ENCODE results near the gene SAP130.
"Not testable (repeated sequence)": the region's sequence is repeated elsewhere in the genome, so short reads cannot be mapped to it uniquely, and the experiment has no call there.

Gene SAP130

DNA sequence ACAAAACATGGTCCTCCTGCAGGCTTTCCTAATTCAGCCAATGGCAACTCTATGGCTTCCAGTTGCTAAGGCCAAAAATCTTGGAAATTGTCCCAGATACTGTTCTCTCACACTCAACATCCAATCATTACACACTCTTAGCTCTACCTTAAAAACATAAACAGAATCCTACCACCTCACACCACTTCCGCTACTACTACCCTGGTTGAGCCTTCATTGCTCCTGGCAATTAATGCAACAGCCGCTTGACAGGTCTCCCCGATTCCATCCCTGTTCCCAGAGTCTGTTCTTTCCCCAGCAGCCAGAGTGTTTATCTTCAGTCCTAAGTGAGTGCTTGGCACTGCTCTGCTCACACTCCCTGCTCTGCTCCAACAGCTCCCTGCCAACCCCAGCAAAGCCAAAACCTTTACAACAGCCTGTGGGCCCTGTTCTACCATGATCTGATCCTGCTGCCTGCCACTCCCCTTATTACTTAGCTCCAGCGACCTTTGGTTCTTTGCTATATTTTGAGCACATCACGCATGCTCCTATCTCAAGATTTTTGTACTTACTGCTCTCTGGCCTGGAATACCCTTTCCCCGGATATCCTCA is 74.6 kb downstream of the SAP130 start:
- DNase-seq (ENCODE audit: low read depth) = no peak

DNA sequence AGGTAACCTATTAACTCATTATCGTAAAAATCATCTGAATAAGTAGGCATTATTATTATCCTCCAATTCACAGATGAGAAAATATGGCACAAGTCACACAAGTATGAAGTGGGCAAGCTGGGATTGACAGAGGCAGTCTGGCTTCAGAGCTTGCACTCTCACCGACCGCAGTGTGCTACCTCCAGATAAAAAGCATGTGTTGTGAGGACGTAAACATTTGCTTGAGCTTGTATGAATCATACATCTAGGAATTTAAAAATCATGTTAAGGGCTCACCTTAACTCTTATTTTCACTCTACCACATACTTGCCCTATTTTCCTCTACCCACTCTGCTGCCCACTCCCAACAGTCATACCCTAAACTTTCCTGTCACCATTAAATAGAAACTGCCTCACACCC is 76.8 kb downstream of the SAP130 start:
- DNase-seq (ENCODE audit: low read depth) = no peak

DNA sequence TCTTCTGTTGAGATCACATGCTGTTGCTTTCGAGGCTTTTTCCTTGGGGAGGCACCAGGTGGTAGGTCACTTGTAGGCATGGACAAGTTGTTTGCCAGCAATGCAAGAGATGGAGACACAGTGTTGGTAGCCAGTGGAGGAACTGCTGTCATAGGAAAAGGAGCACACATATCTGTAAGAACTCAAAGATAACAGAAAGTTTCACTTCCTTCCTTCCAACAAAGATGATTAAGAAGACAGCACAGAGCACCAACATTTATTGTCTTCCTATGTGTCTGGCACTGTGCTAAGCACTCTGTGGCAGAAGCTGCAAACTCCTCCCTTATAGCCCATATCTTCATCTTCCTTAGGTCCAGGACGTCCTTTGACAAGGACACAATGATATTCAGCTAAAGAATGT is 77.6 kb downstream of the SAP130 start:
- no peak for DNase-seq (ENCODE audit: low read depth)

DNA sequence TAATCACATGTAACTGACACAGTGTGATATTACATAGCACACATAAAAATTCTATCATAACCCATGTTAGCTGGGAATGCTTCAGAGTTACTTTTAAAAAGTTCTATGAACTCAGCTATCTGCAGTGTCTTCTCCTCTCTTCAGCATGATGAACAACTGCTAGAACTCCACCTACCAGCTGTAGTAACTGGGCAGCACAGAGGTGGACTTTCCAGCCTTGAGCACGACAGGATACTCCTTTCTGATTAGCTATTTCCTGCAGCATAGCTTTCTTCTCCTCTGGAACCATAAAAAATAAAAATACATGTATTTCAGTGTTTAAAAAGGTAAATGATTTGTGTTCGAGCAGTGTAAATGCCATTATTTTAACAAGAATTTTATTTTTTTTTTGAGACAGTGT is 82.6 kb downstream of the SAP130 start:
- no peak for DNase-seq (ENCODE audit: low read depth)

DNA sequence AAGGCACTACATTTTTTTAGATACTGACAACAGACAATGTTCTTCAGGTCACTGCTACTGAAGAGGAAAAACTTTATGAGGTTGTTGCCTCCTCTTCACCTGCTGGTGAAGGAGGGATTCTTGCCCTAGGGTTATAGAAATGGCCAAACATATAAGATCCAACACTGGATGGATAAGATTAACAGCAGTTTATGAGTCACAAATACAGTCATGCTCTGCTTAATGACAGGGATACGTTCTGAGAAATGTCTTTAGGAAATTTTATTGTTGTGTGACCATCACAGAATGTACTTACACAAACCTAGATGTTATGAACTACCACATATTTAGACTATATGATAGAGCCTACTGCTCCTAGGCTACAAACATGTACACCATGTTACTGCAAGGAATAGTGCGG is 84.7 kb downstream of the SAP130 start:
- DNase-seq (ENCODE audit: low read depth) = no peak

DNA sequence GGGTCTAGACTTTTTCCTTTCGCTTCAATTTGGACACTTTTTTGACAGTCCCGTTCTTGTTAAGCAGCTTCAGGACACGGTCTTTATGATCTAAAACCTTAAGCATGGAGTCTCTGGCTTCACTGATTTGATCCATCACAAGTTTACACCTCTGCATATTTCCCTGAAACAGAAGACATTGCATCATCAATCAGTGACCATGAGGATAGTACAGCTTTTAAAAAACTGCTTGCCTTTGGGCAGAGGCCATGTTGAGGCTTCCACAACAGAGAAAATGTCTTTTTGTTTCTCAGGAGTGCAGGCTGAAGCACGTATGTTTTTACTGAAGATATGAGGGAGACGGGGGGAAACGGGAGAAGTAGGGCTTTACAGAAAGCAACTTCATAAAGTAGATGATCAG is 85.9 kb downstream of the SAP130 start:
- no peak for DNase-seq (ENCODE audit: low read depth)

DNA sequence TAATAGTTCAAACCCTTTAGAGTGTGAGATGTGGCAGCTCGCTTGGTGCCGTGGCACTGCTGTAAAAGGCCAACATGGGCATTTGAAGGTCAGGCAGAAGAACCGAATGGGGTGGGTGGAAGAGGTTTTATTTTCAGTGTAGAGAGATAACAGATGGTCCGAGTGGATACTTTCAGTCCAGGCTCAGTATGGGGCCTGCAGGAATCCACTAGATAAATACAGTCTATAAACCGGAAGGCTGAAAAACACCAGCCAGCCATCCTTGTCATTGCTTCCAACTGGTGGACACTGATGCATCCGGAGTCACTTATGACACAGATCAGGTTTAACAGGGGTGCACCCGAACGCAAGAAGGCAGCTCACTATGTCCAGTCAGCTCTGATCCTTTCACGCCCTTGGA is 86.4 kb downstream of the SAP130 start:
- no peak for DNase-seq (ENCODE audit: low read depth)

DNA sequence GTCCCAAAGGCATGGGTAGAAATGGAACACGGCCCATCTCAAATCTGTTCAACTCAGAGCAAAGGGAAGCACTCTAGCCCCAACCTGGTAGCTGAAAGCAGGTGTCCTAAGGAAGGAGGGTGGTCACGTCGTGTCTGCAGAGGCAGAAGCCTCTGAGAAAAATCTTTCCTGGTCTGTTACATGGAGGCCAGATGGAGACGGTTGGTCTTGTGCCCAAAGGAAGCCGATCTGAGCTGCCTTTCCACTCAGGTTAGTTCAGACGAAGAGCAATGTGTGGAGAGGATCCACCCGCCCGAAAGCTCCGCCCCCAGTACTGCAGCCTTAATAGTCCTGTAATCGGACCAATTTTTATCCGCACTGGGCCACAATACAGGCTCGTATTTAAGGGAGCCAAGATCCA is 87.2 kb downstream of the SAP130 start:
- DNase-seq (ENCODE audit: low read depth) = no peak

DNA sequence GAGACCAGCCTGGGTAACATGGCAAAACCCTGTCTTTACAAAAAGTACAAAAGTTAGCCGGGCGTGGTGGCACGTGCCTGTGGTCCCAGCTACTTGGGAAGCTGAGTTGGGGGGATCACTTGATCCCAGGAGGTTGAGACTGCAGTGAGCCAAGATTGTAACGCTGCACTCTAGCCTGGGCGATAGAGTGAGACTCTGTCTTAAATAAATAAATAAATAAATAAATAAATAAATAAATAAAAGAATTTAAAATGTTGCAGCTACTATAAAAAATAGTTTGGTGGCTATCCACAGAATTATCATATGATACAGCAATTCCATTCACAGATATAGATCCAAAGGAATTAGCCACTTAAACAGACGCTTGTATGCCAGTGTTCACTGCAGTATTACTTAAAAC is 92.5 kb downstream of the SAP130 start:
- no peak for DNase-seq (ENCODE audit: low read depth)

DNA sequence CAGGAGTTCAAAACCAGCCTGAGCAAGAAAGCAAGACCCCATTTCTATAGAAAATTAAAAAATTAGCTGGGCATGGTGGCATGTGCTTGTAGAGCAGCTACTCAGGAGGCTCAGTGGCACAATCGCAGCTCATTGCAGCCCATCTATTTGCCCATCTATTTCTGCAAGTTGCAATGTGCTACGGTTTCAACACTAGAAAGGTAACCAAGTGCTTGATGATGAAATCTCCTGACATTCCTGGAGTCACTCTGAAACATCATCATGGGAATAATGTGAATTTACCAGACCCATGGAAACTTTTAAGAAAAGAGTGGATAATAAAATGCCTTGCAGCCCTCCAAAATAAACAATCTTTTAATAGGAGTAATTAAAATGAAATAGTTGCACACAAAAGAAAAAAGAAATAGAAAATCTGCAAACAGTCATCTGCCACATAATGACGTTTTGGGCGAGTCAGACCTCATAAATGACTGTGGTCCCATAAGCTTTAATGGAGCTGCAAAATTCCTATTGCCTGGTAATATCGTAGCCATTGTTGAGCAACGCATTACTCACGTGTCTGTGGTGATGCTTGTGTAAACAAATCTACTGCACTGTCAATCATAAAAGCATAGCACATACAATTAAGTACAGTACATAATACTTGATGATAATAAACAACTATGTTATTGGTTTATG is 95.5 kb downstream of the SAP130 start:
- peak; percentile 81 for DNase-seq (ENCODE audit: low read depth)

DNA sequence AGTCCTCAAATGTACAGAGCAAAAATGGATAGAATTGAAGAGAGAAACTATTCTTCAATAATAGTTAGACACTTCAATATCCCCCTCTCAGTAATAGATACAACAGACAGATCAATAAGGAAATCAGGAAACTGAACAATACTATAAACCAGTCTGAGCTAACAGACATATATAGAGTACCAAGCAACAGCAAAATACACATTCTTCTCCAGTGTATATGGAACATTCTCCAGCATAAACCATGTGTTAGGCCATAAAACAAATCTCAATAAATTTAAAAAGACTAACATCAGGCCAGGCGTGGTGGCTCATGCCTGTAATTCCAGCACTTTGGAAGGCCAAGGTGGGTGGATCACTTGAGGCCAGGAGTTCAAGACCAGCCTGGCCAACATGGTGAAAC is 98.4 kb downstream of the SAP130 start:
- DNase-seq (ENCODE audit: low read depth) = no peak

DNA sequence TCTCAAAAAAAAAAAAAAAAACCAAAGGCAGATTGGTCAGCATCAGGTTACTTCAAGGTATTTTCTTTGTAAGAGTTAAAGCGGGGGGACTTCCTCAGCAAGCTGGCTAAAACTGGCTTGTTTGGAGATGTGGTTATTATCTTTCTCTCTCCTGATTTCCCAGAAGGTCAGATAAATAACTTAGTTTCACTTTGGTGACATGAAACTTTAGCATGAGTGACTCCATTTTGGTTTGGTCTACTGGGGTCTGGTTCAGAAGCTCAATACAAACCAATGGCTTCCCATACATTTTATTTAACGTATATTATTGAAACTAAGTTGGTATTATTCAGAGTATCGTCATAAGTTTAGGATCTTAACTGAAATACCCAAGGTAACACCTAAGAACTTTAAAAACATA is 100.5 kb downstream of the SAP130 start:
- no peak for DNase-seq (ENCODE audit: low read depth)

DNA sequence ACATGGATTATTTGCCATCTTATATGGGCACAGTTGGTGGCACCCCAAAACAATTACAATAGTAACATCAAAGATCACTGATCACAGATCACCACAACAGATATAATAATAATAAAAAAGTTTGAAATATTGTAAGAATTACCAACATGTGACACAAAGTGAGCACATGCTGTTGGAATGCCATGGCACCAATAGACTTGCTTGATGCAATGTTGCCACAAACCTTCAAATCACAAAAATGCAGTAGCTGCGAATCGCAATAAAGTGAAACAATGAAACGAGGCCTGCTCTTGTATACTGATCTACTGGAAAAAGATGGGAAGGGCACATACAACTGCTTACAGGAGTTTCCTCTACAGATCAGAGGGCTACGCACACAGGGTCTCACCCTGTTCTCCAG is 109.9 kb downstream of the SAP130 start:
- no peak for DNase-seq (ENCODE audit: low read depth)

DNA sequence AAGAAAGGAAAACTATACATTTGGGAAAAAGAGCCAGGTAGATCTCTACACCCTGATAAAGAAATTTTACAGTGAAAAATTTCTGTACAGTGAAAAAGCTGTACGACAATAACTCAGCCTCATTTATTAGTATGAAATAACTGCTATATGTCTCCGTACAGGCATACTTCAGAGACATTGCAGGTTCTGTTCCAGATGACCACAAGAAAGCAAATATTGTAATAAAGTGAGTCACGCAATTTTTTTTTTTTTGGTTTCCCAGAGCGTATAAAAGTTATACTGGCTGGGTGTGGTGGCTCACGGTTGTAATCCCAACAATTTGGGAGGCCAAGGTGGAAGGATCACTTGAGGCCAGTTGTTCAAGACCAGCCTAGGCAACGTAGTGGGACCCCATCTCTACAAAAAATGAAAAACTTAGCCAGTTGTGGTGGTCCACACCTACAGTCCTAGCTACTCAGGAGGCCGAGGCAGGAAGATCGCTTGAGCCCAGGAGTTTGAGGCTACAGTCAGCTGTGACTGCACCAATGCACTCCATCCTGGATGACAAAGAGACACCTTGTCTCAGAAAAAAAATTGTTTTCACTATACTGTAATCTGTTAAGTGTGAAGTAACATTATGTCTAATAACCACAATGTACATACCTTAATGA is 113.9 kb downstream of the SAP130 start:
- DNase-seq (ENCODE audit: low read depth) = no peak

DNA sequence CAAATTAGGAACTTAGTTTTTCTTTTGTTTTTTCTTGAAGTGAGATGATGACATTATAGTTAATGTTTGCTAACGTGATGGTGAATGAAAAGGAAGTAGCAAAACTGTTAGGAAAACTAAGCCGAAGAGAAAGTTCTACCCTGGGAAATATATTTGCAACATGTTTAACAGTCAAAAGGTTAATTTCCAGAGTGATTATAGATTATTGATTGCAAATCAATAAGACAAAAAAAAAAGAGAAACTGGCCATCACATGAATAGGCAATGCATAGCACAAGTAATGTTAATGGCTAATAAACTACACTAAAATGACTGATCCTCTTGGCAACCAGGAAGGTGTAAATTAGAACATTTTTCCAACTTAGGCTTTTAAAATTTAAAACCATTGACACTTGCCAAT is 116.1 kb downstream of the SAP130 start:
- no peak for DNase-seq (ENCODE audit: low read depth)

DNA sequence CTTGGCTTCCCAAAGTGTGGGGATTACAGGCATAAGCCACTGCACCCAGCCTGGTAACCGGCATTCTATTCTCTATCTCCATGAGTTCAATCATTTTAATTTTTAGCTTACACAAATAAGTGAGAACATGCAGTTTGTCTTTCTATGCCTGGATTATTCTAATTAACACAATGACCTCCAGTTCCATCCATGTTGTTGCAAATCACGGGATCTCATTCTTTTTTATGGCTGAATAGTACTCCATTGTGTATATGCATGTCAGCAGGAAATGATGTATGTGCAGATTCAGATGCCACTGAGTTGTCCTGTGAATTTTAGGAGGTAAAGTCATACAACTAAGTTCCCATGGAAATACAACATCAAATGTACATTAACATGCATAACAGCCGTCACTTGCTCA is 117.4 kb downstream of the SAP130 start:
- no peak for DNase-seq (ENCODE audit: low read depth)

DNA sequence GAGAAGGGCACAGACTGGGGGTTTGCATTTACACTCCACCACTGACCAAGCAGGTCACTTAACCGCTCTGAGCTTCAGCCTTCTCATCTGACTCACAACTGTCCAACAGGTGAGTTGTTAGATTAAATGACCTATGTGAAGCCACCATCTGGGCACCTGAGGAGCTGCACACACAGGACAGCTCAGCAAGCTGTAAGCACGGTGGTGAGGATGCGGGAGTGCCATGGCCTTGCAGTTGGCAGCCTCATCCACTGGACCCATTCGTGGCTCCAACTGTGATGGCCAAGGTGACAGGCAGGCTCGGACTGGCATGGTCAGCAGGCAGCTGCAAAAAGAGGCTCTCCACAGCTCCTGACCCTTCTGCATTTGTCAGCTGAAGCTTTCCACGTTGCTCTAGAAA is 118.8 kb downstream of the SAP130 start:
- DNase-seq (ENCODE audit: low read depth) = no peak

DNA sequence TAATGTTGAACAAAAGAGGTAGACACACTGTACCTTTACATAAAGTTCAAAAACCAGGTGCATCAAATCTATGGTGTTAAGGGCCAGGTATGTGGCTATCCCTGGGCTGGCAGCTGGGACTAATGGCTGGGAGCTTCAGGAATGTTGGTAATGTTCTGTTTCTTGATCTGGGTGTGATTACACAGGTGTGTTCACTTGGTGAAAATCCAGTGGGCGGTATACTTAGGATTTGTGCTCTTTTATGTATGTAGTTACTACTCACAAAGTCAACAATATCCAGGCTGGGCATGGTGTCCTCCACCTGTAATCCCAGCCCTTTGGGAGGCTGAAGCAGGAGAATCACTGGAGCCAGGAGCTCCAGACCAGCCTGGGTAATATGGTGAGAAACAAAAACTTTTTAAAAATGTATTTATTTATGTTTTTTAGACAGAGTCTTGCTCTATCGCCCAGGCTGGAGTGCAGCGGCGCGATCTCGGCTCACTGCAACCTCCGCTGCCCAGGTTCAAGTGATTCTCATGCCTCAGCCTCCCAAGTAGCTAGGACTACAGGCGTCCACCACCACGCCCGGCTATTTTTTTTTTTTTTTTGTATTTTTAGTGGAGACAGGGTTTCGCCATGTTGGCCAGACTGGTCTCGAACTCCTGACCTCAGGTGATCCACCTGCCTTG is 120.0 kb downstream of the SAP130 start:
- not testable (repeated sequence) for DNase-seq (ENCODE audit: low read depth)

DNA sequence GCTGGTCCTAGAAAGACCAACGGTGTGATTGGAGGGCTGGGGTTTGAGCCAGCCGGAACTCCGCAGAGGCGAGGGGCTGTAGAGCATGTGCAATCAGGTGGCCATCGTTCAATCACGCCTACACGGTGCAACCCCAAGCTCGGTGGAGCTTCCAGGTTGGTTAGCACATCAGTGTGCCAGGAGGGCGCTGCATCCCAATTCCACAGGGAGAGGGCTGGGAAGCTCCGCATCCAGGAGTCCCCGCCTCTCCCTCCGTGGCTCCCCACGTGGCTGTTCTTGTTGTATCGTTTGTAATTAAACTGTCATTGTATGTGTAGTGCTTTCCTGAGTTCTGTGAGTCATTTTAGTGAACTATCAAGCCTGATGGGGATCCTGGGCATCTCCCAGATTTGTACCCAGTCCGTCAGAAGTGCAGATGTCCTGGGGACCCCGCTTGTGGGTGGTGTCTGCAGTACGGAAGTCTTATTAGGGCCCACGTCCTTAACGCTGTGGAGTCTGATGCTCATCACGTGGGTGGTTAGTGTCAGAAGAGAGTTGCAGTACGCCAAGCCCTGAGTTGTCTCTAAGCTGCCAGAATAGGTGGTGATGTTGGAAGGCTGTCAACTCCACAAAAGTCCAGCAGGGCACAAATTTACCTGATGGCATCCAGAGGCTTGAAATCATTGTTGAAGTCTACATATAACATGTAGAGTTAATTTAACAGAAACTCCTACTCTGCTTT is 121.5 kb downstream of the SAP130 start:
- DNase-seq (ENCODE audit: low read depth) = no peak

DNA sequence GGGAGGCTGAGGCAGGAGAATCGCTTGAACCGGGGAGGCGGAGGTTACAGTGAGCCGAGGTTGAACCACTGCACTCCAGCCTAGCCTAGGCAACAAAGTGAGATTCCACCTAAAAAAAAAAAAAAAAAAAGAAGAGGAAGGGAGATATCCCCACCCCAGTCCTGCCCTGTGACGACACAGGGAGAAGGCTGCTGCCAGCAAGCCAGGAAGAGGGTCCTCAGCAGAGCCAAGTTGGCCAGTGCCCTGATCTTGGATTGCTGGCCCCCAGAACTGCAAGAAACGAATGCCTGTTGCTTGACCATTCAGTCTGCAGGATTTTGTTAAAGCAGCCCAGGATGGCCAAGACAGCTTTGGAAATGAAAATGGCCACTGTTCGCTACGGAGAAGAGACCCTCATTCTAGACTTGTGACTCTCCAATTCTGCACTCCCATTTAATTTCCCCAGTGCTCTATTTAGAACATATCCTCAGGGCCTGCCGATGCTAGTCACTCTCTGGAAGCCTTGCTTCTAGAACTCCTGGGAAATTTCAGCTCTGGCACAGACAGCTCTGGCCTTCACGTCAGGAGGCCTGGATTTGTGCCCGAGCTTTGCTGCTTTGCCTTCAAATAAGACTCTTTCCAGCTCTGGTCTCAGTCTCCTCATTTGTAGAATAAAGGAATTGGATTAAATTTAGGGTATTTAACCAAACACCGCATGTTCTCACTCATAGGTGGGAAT is 126.4 kb downstream of the SAP130 start:
- DNase-seq (ENCODE audit: low read depth) = no peak

DNA sequence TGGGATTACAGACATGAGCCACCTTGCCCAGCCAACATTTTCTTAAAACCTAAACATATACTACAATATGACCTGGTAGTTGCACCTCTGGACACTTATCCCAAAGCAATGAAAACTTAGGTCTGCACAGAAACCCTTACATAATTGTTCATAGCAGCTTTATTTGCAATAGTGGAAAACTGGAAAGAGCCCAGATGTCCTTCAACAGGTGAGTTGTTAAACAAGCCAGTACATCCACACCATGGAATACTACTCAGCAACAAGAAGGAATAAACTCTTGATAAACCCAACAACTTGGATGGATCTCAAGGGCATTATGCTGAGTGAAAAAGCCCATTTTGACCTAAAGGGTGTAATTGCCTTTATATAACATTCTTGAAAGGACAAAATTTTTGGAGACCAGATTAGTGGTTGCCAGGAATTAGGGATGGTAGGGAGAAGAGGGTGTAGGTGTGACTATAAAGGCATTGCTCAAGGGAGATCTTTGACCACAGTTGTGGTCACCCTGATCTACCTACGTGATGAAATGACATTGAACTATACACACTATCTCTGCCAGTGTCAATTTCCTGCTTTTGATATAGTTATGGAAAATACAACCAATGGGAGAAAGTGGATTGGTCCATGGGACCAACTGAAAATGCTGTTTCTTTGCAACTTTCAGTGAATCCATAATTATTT is 130.2 kb downstream of the SAP130 start:
- no peak for DNase-seq (ENCODE audit: low read depth)
